ENCODE measurements around the gene EXOSC10.
A peak's percentile ranks its signal among the peaks of the same experiment; 100 is the strongest.

The EXOSC10 gene

GRCh38 chr1:11124965-11125364, 25.3 kb upstream of the EXOSC10 start:
- TF ChIP-seq ZNF157 (tag by site-specific recombination; IDR thresholded peaks at IDR 0.05) (no peak), SALL2 (tag by site-specific recombination; IDR thresholded peaks at IDR 0.05; ENCODE audit: borderline replicate concordance) (no peak), ZNF391 (tag by site-specific recombination; IDR thresholded peaks at IDR 0.05; ENCODE audit: borderline replicate concordance, low read depth) (no peak), ZNF548 (tag by site-specific recombination; IDR thresholded peaks at IDR 0.05) (no peak), ZNF423 (tag by site-specific recombination; IDR thresholded peaks at IDR 0.05) (no peak), KLF9 (tag by site-specific recombination; IDR thresholded peaks at IDR 0.05; ENCODE audit: low read depth) (no peak), ZNF266 (tag by site-specific recombination; IDR thresholded peaks at IDR 0.05; ENCODE audit: low read depth) (no peak), ZNF600 (tag by site-specific recombination; IDR thresholded peaks at IDR 0.05) (no peak), ZNF404 (tag by site-specific recombination; IDR thresholded peaks at IDR 0.05) (no peak), ZNF549 (tag by site-specific recombination; IDR thresholded peaks at IDR 0.05) (no peak), TSHZ1 (tag by site-specific recombination; IDR thresholded peaks at IDR 0.05; ENCODE audit: borderline replicate concordance) (no peak)
- TF ChIP-seq, protein P1, sequence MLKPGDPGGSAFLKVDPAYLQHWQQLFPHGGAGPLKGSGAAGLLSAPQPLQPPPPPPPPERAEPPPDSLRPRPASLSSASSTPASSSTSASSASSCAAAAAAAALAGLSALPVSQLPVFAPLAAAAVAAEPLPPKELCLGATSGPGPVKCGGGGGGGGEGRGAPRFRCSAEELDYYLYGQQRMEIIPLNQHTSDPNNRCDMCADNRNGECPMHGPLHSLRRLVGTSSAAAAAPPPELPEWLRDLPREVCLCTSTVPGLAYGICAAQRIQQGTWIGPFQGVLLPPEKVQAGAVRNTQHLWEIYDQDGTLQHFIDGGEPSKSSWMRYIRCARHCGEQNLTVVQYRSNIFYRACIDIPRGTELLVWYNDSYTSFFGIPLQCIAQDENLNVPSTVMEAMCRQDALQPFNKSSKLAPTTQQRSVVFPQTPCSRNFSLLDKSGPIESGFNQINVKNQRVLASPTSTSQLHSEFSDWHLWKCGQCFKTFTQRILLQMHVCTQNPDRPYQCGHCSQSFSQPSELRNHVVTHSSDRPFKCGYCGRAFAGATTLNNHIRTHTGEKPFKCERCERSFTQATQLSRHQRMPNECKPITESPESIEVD (tag by site-specific recombination; IDR thresholded peaks at IDR 0.05) = no peak
- TF ChIP-seq, protein P2, sequence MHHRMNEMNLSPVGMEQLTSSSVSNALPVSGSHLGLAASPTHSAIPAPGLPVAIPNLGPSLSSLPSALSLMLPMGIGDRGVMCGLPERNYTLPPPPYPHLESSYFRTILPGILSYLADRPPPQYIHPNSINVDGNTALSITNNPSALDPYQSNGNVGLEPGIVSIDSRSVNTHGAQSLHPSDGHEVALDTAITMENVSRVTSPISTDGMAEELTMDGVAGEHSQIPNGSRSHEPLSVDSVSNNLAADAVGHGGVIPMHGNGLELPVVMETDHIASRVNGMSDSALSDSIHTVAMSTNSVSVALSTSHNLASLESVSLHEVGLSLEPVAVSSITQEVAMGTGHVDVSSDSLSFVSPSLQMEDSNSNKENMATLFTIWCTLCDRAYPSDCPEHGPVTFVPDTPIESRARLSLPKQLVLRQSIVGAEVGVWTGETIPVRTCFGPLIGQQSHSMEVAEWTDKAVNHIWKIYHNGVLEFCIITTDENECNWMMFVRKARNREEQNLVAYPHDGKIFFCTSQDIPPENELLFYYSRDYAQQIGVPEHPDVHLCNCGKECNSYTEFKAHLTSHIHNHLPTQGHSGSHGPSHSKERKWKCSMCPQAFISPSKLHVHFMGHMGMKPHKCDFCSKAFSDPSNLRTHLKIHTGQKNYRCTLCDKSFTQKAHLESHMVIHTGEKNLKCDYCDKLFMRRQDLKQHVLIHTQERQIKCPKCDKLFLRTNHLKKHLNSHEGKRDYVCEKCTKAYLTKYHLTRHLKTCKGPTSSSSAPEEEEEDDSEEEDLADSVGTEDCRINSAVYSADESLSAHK (tag by site-specific recombination; IDR thresholded peaks at IDR 0.05) = no peak
- ChIA-PET POLR2A (no interaction called here), CTCF (interaction anchor here (0.6 to 0.7 kb wide), 3 partner anchors 12 to 22 kb away, joined by 3 read pairs; no protein-coding TSS in a partner anchor)

GRCh38 chr1:11116318-11116717, 16.6 kb upstream of the EXOSC10 start:
- ChIA-PET CTCF (interaction anchor here (0.6 kb wide), 1 partner anchor 17 kb away, joined by 5 read pairs; the partner anchor contains the start of gene EXOSC10), POLR2A (no interaction called here)
- no peaks in the 10 kb centered on the region for H3K4me1 ChIP-seq (ENCODE audit: control insufficient read depth, insufficient read depth, low read length)
- no peaks in the 10 kb centered on the region for H3K9me3 ChIP-seq (ENCODE audit: control insufficient read depth, insufficient read depth, low read depth, low read length)
- H3K4me3 ChIP-seq (ENCODE audit: low read depth, low read length) = no peak overlapping the region
- H3K36me3 ChIP-seq (ENCODE audit: control insufficient read depth in 2 of 2, insufficient read depth in 1 of 2, low read length in 2 of 2) = peaks cover 47 to 82% of the 10 kb centered on the region in 2 experiments
- no peak for TF ChIP-seq OSR2 (tag by site-specific recombination; IDR thresholded peaks at IDR 0.05)
- TF ChIP-seq ZNF155 (tag by site-specific recombination; IDR thresholded peaks at IDR 0.05) = no peak
- peak; percentile 69; the same call in 1 of the 2 replicates for TF ChIP-seq ZNF121 (tag by site-specific recombination; IDR thresholded peaks at IDR 0.05)
- no peak for TF ChIP-seq SETDB1 (IDR thresholded peaks at IDR 0.05; ENCODE audit: insufficient read length, low read length)
- no peak overlapping the region for H3K27ac ChIP-seq (ENCODE audit: extremely low read depth, low read depth, low read length)

More at GRCh38 chr1:11124965-11125364, 25.3 kb upstream of the EXOSC10 start:
- Histone ChIP-seq H3K36me3 (ENCODE audit: control insufficient read depth in 2 of 2, insufficient read depth in 1 of 2, low read length in 2 of 2) (peaks cover 28 to 94% of the 10 kb centered on the region in 2 experiments), H3K4me1 (ENCODE audit: control insufficient read depth, insufficient read depth, low read length) (no peaks in the 10 kb centered on the region), H3K9me3 (ENCODE audit: control insufficient read depth, insufficient read depth, low read depth, low read length) (no peaks in the 10 kb centered on the region), H3K4me3 (ENCODE audit: low read depth, low read length) (no peak overlapping the region), H3K27ac (ENCODE audit: extremely low read depth, low read depth, low read length) (no peak overlapping the region)

Measured in HEK293 (cell line).